ENCODE results near the gene TSPAN10. TPM values are rescaled to one million over a fixed set of nuclear protein-coding genes. Genes with fewer than 3 reads are reported as not detected.

TSPAN10 gene
- total RNA-seq, 1 experiment from 2014 or later, result 4.0 TPM

GRCh38 chr17:81688616-81689015 lies 51.6 kb downstream of the TSPAN10 start:
- H3K9me3 ChIP-seq, result no peaks in the 10 kb centered on the region
- no TSS peak for BruUV-seq (replicated peaks)
- peaks cover 7% of the 10 kb centered on the region for H3K36me3 ChIP-seq (ENCODE audit: control insufficient read depth, insufficient read depth, low read length)
- no peak for DNase-seq
- Mint-ChIP-seq H3K27ac (ENCODE audit: unreplicated experiment) (no peak overlapping the region), H3K36me3 (ENCODE audit: insufficient read depth, unreplicated experiment) (peaks cover 66% of the 10 kb centered on the region), H3K9me3 (ENCODE audit: unreplicated experiment) (no peaks in the 10 kb centered on the region), H3K4me3 (ENCODE audit: unreplicated experiment) (no peak overlapping the region), H3K27me3 (ENCODE audit: insufficient read depth, unreplicated experiment) (no peaks in the 10 kb centered on the region), H3K4me1 (ENCODE audit: low read depth, unreplicated experiment) (no peaks in the 10 kb centered on the region)
- TF ChIP-seq, protein P1, sequence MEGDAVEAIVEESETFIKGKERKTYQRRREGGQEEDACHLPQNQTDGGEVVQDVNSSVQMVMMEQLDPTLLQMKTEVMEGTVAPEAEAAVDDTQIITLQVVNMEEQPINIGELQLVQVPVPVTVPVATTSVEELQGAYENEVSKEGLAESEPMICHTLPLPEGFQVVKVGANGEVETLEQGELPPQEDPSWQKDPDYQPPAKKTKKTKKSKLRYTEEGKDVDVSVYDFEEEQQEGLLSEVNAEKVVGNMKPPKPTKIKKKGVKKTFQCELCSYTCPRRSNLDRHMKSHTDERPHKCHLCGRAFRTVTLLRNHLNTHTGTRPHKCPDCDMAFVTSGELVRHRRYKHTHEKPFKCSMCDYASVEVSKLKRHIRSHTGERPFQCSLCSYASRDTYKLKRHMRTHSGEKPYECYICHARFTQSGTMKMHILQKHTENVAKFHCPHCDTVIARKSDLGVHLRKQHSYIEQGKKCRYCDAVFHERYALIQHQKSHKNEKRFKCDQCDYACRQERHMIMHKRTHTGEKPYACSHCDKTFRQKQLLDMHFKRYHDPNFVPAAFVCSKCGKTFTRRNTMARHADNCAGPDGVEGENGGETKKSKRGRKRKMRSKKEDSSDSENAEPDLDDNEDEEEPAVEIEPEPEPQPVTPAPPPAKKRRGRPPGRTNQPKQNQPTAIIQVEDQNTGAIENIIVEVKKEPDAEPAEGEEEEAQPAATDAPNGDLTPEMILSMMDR (IDR thresholded peaks at IDR 0.05; ENCODE audit: insufficient read depth in 1 of 2, low read depth in 1 of 2, low read length in 1 of 2, severe bottlenecking in 1 of 2, unreplicated experiment in 1 of 2), result no peak
- intact Hi-C loops (cut with micrococcal nuclease; ENCODE audit: unreplicated experiment), result no loop called here
- POLR2A ChIA-PET, result no interaction called here
- H3K27me3 ChIP-seq (replicated peaks; ENCODE audit: control insufficient read depth, insufficient read depth, low read length), result no peaks in the 10 kb centered on the region
- H3K4me3 ChIP-seq (ENCODE audit: low read depth, low read length), result no peak overlapping the region
- H3K4me1 ChIP-seq, result 0 out of 2 replicates have a peak, but pooled peaks cover 6% of the 10 kb centered on the region
- CTCF ChIA-PET, result no interaction called here

DNA sequence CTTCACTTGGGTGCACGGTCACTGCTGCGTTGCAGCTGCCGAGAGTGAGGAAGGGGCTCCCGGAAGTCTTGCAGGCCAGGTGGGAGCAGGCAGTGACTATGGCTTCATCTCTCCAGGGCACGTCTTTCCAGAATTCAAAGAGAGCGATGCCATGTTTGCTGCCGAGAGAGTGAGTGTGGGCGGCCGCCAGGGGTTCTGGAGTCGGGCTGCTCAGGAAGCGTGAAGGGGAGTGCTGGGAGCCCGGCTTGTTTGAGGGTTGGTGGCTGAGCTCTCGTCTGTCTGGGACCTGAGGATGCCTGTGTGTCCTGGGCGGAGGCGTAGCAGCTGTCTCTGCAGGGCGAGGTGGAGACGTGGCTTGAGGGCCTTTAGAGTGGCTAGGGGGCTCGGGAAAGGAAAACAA lies 53.1 kb downstream of the TSPAN10 start:
- no TSS peak for BruUV-seq (replicated peaks)
- no peak overlapping the region for H3K4me3 Mint-ChIP-seq (ENCODE audit: unreplicated experiment)
- no peak overlapping the region for H3K4me3 ChIP-seq (ENCODE audit: low read depth, low read length)
- CTCF ChIA-PET, result interaction anchor here (0.5 kb wide), 1 partner anchor 83 kb away, joined by 3 read pairs; no protein-coding TSS in a partner anchor
- no peaks in the 10 kb centered on the region for H3K27me3 Mint-ChIP-seq (ENCODE audit: insufficient read depth, unreplicated experiment)
- H3K9me3 Mint-ChIP-seq (ENCODE audit: unreplicated experiment), result no peaks in the 10 kb centered on the region
- intact Hi-C loops (cut with micrococcal nuclease; ENCODE audit: unreplicated experiment), result no loop called here
- peaks cover 7% of the 10 kb centered on the region for H3K36me3 ChIP-seq (ENCODE audit: control insufficient read depth, insufficient read depth, low read length)
- no peak for DNase-seq
- no peaks in the 10 kb centered on the region for H3K4me1 Mint-ChIP-seq (ENCODE audit: low read depth, unreplicated experiment)
- POLR2A ChIA-PET, result no interaction called here
- no peaks in the 10 kb centered on the region for H3K27me3 ChIP-seq (replicated peaks; ENCODE audit: control insufficient read depth, insufficient read depth, low read length)
- H3K27ac Mint-ChIP-seq (ENCODE audit: unreplicated experiment), result peak overlapping the region; percentile 5
- TF ChIP-seq, protein P1 (IDR thresholded peaks at IDR 0.05; ENCODE audit: insufficient read depth in 1 of 2, low read depth in 1 of 2, low read length in 1 of 2, severe bottlenecking in 1 of 2, unreplicated experiment in 1 of 2), result no peak
- H3K36me3 Mint-ChIP-seq (ENCODE audit: insufficient read depth, unreplicated experiment), result peaks cover 75% of the 10 kb centered on the region
- no peaks in the 10 kb centered on the region for H3K9me3 ChIP-seq
- H3K4me1 ChIP-seq, result 0 out of 2 replicates have a peak, but pooled peaks cover 3% of the 10 kb centered on the region

DNA sequence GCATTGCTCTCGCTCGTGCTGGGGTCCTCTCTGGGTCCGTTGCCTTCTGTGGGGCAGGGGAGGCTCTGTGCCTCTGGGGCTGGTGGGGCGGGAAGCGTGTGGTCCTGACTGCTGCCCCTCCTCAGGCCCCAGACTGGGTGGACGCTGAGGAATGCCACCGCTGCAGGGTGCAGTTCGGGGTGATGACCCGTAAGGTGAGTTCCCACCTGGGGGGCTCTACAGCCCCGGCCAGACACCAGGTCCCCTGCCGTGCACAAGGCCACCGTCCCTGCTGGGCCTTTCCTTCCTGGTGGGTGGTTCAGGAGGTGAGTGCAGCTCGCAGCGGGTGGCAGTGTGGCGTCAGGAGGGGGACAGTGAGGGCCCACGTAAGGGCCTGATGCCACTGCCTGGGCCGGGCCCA lies 53.6 kb downstream of the TSPAN10 start:
- Mint-ChIP-seq H3K27ac (ENCODE audit: unreplicated experiment) (no peak overlapping the region), H3K36me3 (ENCODE audit: insufficient read depth, unreplicated experiment) (peaks cover 78% of the 10 kb centered on the region), H3K9me3 (ENCODE audit: unreplicated experiment) (no peaks in the 10 kb centered on the region), H3K4me3 (ENCODE audit: unreplicated experiment) (no peak overlapping the region), H3K27me3 (ENCODE audit: insufficient read depth, unreplicated experiment) (no peaks in the 10 kb centered on the region), H3K4me1 (ENCODE audit: low read depth, unreplicated experiment) (no peaks in the 10 kb centered on the region)
- Histone ChIP-seq H3K36me3 (ENCODE audit: control insufficient read depth, insufficient read depth, low read length) (peaks cover 7% of the 10 kb centered on the region), H3K9me3 (no peaks in the 10 kb centered on the region), H3K4me1 (no peaks in the 10 kb centered on the region), H3K27me3 (replicated peaks; ENCODE audit: control insufficient read depth, insufficient read depth, low read length) (no peaks in the 10 kb centered on the region), H3K4me3 (ENCODE audit: low read depth, low read length) (no peak overlapping the region)
- TF ChIP-seq, protein P1 (IDR thresholded peaks at IDR 0.05; ENCODE audit: insufficient read depth in 1 of 2, low read depth in 1 of 2, low read length in 1 of 2, severe bottlenecking in 1 of 2, unreplicated experiment in 1 of 2), result no peak
- POLR2A ChIA-PET, result no interaction called here
- BruUV-seq (replicated peaks), result no TSS peak
- no peak for DNase-seq
- intact Hi-C loops (cut with micrococcal nuclease; ENCODE audit: unreplicated experiment), result no loop called here
- CTCF ChIA-PET, result no interaction called here

All from Caco-2 (cell line).